Muscle of leg (tissue), 11 donors: Measurements from ENCODE around the gene TSSK2. TPM values are rescaled to one million over a fixed set of nuclear protein-coding genes. Genes with fewer than 3 reads are reported as not detected.

Source experiments
- DNase-seq: peaks from one replicate; pipeline ENCODE4 v3.0.0; 2013
- H3K27ac ChIP-seq: one replicate; pipeline ENCODE4 v1.5.1; 2013; ENCODE audit warnings: mild to moderate bottlenecking, low read length, control low read depth
- H3K27me3 ChIP-seq: one replicate; pipeline ENCODE4 v1.6.1; 2013; ENCODE audit warnings: low read length; ENCODE audit not compliant: control insufficient read depth, insufficient read depth
- H3K36me3 ChIP-seq: one replicate; pipeline ENCODE4 v1.6.1; 2013; ENCODE audit warnings: low read length; ENCODE audit not compliant: control insufficient read depth, insufficient read depth
- H3K4me1 ChIP-seq: one replicate; pipeline ENCODE4 v1.6.1; 2013; ENCODE audit warnings: low read length; ENCODE audit not compliant: control insufficient read depth, insufficient read depth
- H3K4me3 ChIP-seq: one replicate; pipeline ENCODE4 v1.5.1; 2013; ENCODE audit warnings: low read length, control low read depth
- H3K9me3 ChIP-seq: replicated peaks from 2 replicates; pipeline ENCODE4 v1.6.1; 2013; ENCODE audit warnings: low read depth, low read length; ENCODE audit not compliant: control insufficient read depth
- WGBS: methylation state at CpG from one replicate; pipeline ENCODE4 v1.1.5; 2013; ENCODE audit warnings: missing lambda C conversion rate; ENCODE audit not compliant: insufficient coverage; 5-methylcytosine and 5-hydroxymethylcytosine counted together
- polyA plus RNA-seq, 8 donors: library from polyadenylated mRNA; unstranded; fragments of 120-200 nt; gene quantifications; one replicate each; pipeline versions ENCODE4 v1.2.1 to v1.2.3, GENCODE V29; 2013; ENCODE audit warnings: inconsistent platforms in 1 of 8, low replicate concordance in 1 of 8; ENCODE audit not compliant: insufficient read length in 8 of 8, insufficient read depth in 1 of 8
- total RNA-seq: library from RNA; stranded (reverse); fragments of 120-200 nt; gene quantifications from one replicate; pipeline ENCODE4 v1.2.4, GENCODE V29; 2013

The TSSK2 gene
- total and polyA plus RNA-seq, 9 donors, result 0.04 to 0.28 (median 0.20) TPM; not detected in 5

- H3K4me3 ChIP-seq, result no peak overlapping the region
- 3% methylated on average over 57 of the region's 58 CpGs for WGBS
- peaks cover 41% of the 10 kb centered on the region for H3K27me3 ChIP-seq
- H3K27ac ChIP-seq, result no peak overlapping the region
- no peaks in the 10 kb centered on the region for H3K9me3 ChIP-seq
- no peak for DNase-seq
- H3K36me3 ChIP-seq, result peaks cover 12% of the 10 kb centered on the region
- H3K4me1 ChIP-seq, result peaks cover 35% of the 10 kb centered on the region
Measured at GRCh38 chr22:19169002-19169946, 38.2 kb downstream of the TSSK2 start.

- no peak overlapping the region for H3K27ac ChIP-seq
- no peak for DNase-seq
- H3K9me3 ChIP-seq, result no peaks in the 10 kb centered on the region
- H3K27me3 ChIP-seq, result peaks cover 41% of the 10 kb centered on the region
- H3K36me3 ChIP-seq, result peaks cover 17% of the 10 kb centered on the region
- WGBS, result 41% methylated on average over 7 of the region's 7 CpGs
- peaks cover 42% of the 10 kb centered on the region for H3K4me1 ChIP-seq
- H3K4me3 ChIP-seq, result no peak overlapping the region
Measured at GRCh38 chr22:19169947-19170318, 38.8 kb downstream of the TSSK2 start.

DNA sequence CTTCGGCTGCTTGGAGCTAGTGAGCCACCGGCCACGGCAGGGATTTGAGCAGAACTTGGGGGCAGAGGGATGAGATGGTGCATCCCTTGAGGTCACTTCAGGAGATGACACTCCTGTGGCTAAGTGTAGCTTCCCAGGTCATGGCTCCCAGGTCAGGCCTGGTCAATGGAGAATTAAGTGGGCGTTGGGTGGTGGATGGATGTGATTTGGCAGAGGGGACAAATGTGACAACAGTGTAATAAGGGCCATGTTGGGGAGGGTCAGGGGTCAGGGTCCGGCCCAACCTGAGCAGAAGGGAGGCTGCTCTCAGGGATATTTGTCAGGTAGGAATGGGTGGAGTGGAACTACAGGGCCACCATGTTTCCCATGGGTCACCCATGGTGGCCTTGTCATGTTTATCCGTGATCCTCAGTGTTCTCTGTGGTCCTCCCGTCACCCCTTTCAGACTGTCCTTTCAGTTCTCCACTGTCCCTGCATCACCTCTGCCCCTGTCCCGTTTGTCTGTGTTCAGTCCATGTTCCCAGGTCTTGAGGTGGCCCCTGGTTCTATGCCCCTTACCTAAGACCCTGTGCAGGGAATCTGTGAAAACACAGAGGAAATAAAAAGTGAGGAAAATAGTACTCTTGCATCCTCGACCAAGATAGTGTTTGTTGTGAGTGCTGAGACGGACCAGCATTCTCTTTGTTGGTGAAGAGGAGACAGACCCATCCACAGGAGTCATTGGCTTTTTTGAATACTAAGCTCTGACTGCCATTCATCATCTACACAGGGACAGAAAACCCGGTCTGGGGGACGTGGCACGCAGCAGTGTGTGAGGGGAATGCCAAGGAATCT, 41.3 kb downstream of the TSSK2 start:
- H3K27me3 ChIP-seq, result peaks cover 32% of the 10 kb centered on the region
- no peak for DNase-seq
- H3K27ac ChIP-seq, result peak overlapping the region; percentile 65
- peaks cover 56% of the 10 kb centered on the region for H3K4me1 ChIP-seq
- no peaks in the 10 kb centered on the region for H3K9me3 ChIP-seq
- peak overlapping the region; percentile 94 for H3K4me3 ChIP-seq
- peaks cover 18% of the 10 kb centered on the region for H3K36me3 ChIP-seq
- WGBS, result 34% methylated on average over 10 of the region's 13 CpGs

GRCh38 chr22:19173047-19174035, 42.2 kb downstream of the TSSK2 start:
- no peak overlapping the region for H3K4me3 ChIP-seq
- WGBS, result 68% methylated on average over 11 of the region's 19 CpGs
- H3K36me3 ChIP-seq, result peaks cover 18% of the 10 kb centered on the region
- H3K27me3 ChIP-seq, result peaks cover 23% of the 10 kb centered on the region
- no peak overlapping the region for H3K27ac ChIP-seq
- no peaks in the 10 kb centered on the region for H3K9me3 ChIP-seq
- no peak for DNase-seq
- peaks cover 60% of the 10 kb centered on the region for H3K4me1 ChIP-seq

DNA sequence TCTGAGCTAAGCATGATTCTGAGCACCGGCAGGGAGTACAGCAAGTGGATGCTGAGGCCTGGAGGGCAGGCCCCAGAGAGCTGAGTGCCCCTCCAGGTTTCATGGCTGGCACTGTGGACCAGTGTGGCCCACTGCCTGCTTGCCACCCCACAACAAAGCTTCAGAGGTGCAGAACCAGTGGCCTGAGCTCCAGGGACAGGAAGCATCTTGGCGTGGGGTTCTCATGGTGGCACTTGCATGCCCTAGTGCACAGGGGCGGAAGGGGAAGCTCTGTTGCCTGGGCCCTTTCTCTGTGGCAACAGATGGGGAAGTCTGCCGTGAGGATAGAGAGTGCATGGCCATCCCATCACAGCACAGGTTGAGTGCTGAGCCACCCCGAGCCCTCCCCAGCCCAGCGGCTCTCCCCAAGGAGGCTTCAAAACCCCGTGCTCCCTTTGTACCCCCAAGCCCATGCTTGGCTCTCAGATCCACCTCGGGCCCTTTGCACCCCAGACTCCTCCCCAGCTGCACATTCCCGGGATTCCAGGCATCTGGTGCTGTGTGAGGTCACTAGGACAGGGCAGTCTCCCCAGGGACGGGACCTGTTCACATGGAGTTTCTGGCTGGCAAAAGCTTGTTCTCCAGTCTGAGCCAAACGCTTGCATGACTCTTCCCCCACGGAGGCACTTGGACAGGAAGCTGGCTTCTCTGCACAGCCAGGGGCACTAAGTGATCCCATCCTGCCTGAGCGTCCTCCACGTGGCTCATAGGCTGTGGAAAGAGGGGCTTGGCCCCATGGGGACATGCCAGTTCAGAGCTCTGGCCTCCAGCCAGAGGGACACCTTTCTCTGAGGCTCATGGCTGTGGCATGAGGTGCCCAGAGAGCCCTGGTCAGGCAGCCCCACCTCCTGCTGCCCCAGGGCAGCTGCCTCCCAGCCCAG, 43.3 kb downstream of the TSSK2 start:
- WGBS, result 46% methylated on average over 8 of the region's 14 CpGs
- H3K9me3 ChIP-seq, result no peaks in the 10 kb centered on the region
- peaks cover 12% of the 10 kb centered on the region for H3K27me3 ChIP-seq
- no peak overlapping the region for H3K4me3 ChIP-seq
- no peak for DNase-seq
- no peak overlapping the region for H3K27ac ChIP-seq
- peaks cover 18% of the 10 kb centered on the region for H3K36me3 ChIP-seq
- H3K4me1 ChIP-seq, result peaks cover 65% of the 10 kb centered on the region

GRCh38 chr22:19175026-19175601, 44.0 kb downstream of the TSSK2 start:
- WGBS, result 64% methylated on average over 7 of the region's 7 CpGs
- peaks cover 18% of the 10 kb centered on the region for H3K36me3 ChIP-seq
- peaks cover 5% of the 10 kb centered on the region for H3K27me3 ChIP-seq
- H3K4me3 ChIP-seq, result no peak overlapping the region
- H3K4me1 ChIP-seq, result peaks cover 67% of the 10 kb centered on the region
- H3K9me3 ChIP-seq, result no peaks in the 10 kb centered on the region
- no peak overlapping the region for H3K27ac ChIP-seq
- no peak for DNase-seq

GRCh38 chr22:19175602-19176174, 44.6 kb downstream of the TSSK2 start:
- no peaks in the 10 kb centered on the region for H3K9me3 ChIP-seq
- WGBS, result 66% methylated on average over 15 of the region's 21 CpGs
- peaks cover 66% of the 10 kb centered on the region for H3K4me1 ChIP-seq
- H3K4me3 ChIP-seq, result no peak overlapping the region
- no peaks in the 10 kb centered on the region for H3K27me3 ChIP-seq
- no peak for DNase-seq
- no peak overlapping the region for H3K27ac ChIP-seq
- H3K36me3 ChIP-seq, result peaks cover 18% of the 10 kb centered on the region

DNA sequence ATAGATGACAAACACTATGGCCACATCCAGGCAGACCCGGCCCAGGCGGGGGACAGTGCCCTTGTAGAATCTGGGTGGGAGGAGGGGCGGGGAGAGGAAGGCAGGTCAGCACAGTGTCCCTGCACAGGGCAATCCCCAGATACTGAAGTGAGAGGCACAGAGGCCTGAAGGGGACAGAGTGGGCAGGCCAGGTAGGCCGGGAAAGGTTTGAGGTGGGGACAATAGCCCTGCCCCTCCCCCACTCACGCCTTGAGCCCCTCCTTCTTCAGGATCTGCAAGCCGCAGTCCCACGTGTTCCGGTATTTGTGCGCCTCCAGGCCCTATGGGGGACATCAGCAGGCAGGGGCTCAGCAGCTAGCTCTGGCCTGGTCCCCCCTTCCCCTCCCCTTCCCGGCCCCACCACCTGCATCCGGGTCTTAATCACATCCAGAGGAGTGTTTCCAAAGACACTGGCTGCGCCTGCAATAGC, 45.1 kb downstream of the TSSK2 start:
- peak; percentile 60 for DNase-seq
- Histone ChIP-seq H3K4me3 (no peak overlapping the region), H3K27me3 (no peaks in the 10 kb centered on the region), H3K36me3 (peaks cover 18% of the 10 kb centered on the region), H3K27ac (no peak overlapping the region), H3K4me1 (peaks cover 68% of the 10 kb centered on the region), H3K9me3 (no peaks in the 10 kb centered on the region)
- 40% methylated on average over 2 of the region's 12 CpGs for WGBS
